HG02571 (cell line): ENCODE data around the gene BUB1B.

Experiments used
- ATAC-seq: cut with Tn5 transposase; IDR thresholded peaks from one replicate; pipeline ENCODE4 v1.9.1; 2021; ENCODE audit warnings: mild to moderate bottlenecking, moderate library complexity; ENCODE audit not compliant: unreplicated experiment

BUB1B gene

GRCh38 chr15:40239693-40240618 lies 79.1 kb downstream of the BUB1B start:
- ATAC-seq = no peak

GRCh38 chr15:40240619-40241221 lies 79.9 kb downstream of the BUB1B start:
- ATAC-seq = no peak

- ATAC-seq = no peak
These were observed 80.7 kb downstream of the BUB1B start for GRCh38 chr15:40241269-40242212.

GRCh38 chr15:40242213-40242599 lies 81.3 kb downstream of the BUB1B start:
- ATAC-seq = no peak

- ATAC-seq = no peak
These were observed 81.7 kb downstream of the BUB1B start for GRCh38 chr15:40242601-40243000.

GRCh38 chr15:40243126-40243810 lies 82.4 kb downstream of the BUB1B start:
- no peak for ATAC-seq

- ATAC-seq = no peak
These were observed 84.2 kb downstream of the BUB1B start for GRCh38 chr15:40244961-40245523.

- ATAC-seq = no peak
These were observed 85.0 kb downstream of the BUB1B start for GRCh38 chr15:40245666-40246450.

GRCh38 chr15:40246496-40247280 lies 85.8 kb downstream of the BUB1B start:
- no peak for ATAC-seq

- ATAC-seq = no peak
These were observed 86.6 kb downstream of the BUB1B start for GRCh38 chr15:40247406-40247971.

- no peak for ATAC-seq
These were observed 87.3 kb downstream of the BUB1B start for GRCh38 chr15:40248006-40248783.

GRCh38 chr15:40249477-40250303 lies 88.8 kb downstream of the BUB1B start:
- no peak for ATAC-seq

- no peak for ATAC-seq
These were observed 89.4 kb downstream of the BUB1B start for GRCh38 chr15:40250304-40250656.

- no peak for ATAC-seq
These were observed 90.1 kb downstream of the BUB1B start for GRCh38 chr15:40250771-40251483.

GRCh38 chr15:40251486-40252140 lies 90.7 kb downstream of the BUB1B start:
- no peak for ATAC-seq

- ATAC-seq = no peak
These were observed 91.2 kb downstream of the BUB1B start for GRCh38 chr15:40252141-40252437.
